CD4-positive, alpha-beta T cell treated with Interleukin-4 for 4 hours (primary cell): ENCODE data around the gene SS18L1.

Experiments
- DNase-seq: peaks from one replicate; pipeline ENCODE4 v3.0.0-alpha.2; 2020

SS18L1 gene

GRCh38 chr20:62120365-62120762 is 23.2 kb upstream of the SS18L1 start:
- DNase-seq: no peak

GRCh38 chr20:62120990-62121775 is 22.4 kb upstream of the SS18L1 start:
- no peak for DNase-seq

- DNase-seq: peak; percentile 96
These were observed 21.6 kb upstream of the SS18L1 start, which contains the start of gene LSM14B for GRCh38 chr20:62121776-62122653. Gene LSM14B, plus strand, starts transcription at chr20:62122475. Its CDS starts 192 bp downstream, at chr20:62122667.

GRCh38 chr20:62122654-62123449 is 20.7 kb upstream of the SS18L1 start:
- peak; percentile 26 for DNase-seq

GRCh38 chr20:62123450-62124118 is 20.0 kb upstream of the SS18L1 start:
- DNase-seq: no peak

- no peak for DNase-seq
These were observed 17.4 kb upstream of the SS18L1 start for GRCh38 chr20:62126141-62126540.

GRCh38 chr20:62127799-62128198 is 15.8 kb upstream of the SS18L1 start:
- no peak for DNase-seq

- DNase-seq: no peak
These were observed 15.1 kb upstream of the SS18L1 start for GRCh38 chr20:62128502-62128901.

GRCh38 chr20:62129731-62130531 is 13.6 kb upstream of the SS18L1 start:
- DNase-seq: no peak

- no peak for DNase-seq
These were observed 11.8 kb upstream of the SS18L1 start for GRCh38 chr20:62131560-62132320.

- DNase-seq: no peak
These were observed 11.1 kb upstream of the SS18L1 start for GRCh38 chr20:62132421-62132820.

GRCh38 chr20:62133051-62133845 is 10.3 kb upstream of the SS18L1 start:
- DNase-seq: no peak

- no peak for DNase-seq
These were observed 9.7 kb upstream of the SS18L1 start for GRCh38 chr20:62133864-62134263.

GRCh38 chr20:62134735-62135231 is 8.8 kb upstream of the SS18L1 start:
- DNase-seq: no peak

GRCh38 chr20:62135573-62136266 is 7.8 kb upstream of the SS18L1 start:
- DNase-seq: no peak

GRCh38 chr20:62136283-62137091 is 7.1 kb upstream of the SS18L1 start:
- peak; percentile 68 for DNase-seq

- no peak for DNase-seq
These were observed 6.5 kb upstream of the SS18L1 start for GRCh38 chr20:62137092-62137384.

GRCh38 chr20:62137478-62138203 is 5.9 kb upstream of the SS18L1 start:
- no peak for DNase-seq
